Measurements from ENCODE around the gene KLHDC10. TPM values are rescaled to one million over a fixed set of nuclear protein-coding genes. Genes with fewer than 3 reads are reported as not detected.
A peak's percentile ranks its signal among the peaks of the same experiment; 100 is the strongest.
"Not testable (repeated sequence)": the region's sequence is repeated elsewhere in the genome, so short reads cannot be mapped to it uniquely, and the experiment has no call there.

The KLHDC10 gene
- total and polyA plus RNA-seq, 2 donors (not counting 3 experiments of a cell fraction or from before 2014, with no cell fraction given) = 14.9 to 31.3 TPM

DNA sequence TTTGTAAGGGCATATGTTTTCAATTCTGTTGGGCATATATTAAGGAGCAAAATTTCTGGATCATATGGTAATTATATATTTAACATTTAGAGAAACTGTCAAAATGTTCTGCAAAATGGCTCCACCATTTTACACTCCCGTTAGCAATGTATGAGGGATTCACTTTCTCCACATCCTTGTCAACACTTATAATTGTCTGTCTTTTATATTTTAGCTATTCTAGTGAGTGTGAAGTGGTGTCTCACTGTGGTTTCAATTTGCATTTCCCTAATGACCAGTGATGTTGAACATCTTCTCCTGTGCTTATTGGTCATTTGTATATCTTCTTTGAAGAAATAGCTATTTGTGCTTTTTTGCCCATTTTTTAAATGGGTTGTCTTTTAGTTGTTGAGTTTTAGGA lies 8.1 kb upstream of the KLHDC10 start:
- intact Hi-C loops (cut with micrococcal nuclease) = loop anchor here (2.0 kb wide), 1 partner anchor 661 kb away; no protein-coding TSS in a partner anchor
- Histone ChIP-seq H4K20me1 (replicated peaks; ENCODE audit: control insufficient read depth, extremely low read depth, insufficient read depth, low read length) (no peaks in the 10 kb centered on the region), H3K79me2 (ENCODE audit: control insufficient read depth, insufficient read depth, low read length) (no peaks in the 10 kb centered on the region), H3K9ac (replicated peaks; ENCODE audit: extremely low read depth, insufficient read depth, low read length) (no peak overlapping the region), H3K4me1 (ENCODE audit: control insufficient read depth, extremely low read depth, insufficient read depth, low read length) (peaks cover 8% of the 10 kb centered on the region), H3K9me3 (replicated peaks; ENCODE audit: control insufficient read depth, insufficient read depth, low read length) (no peaks in the 10 kb centered on the region), H3K4me2 (ENCODE audit: insufficient read depth, low read length) (no peak overlapping the region), H3K4me3 (replicated peaks in 1 of 3; ENCODE audit: insufficient read depth in 1 of 3, low read depth in 1 of 3, low read length in 3 of 3) (no peak overlapping the region), H3K27me3 (ENCODE audit: control insufficient read depth in 2 of 2, insufficient read depth in 2 of 2, low read length in 2 of 2) (no peaks in the 10 kb centered on the region), H3K27ac (ENCODE audit: insufficient read depth, low read depth, low read length) (no peak overlapping the region), H2AFZ (ENCODE audit: low read depth, low read length) (no peak overlapping the region), H3K9me1 (replicated peaks; ENCODE audit: control insufficient read depth, extremely low read depth, insufficient read depth, low read length) (no peaks in the 10 kb centered on the region), H3K36me3 (ENCODE audit: control insufficient read depth in 2 of 2, extremely low read depth in 1 of 2, insufficient read depth in 2 of 2, low read length in 2 of 2) (no peaks in the 10 kb centered on the region)
- no TSS peak for BruUV-seq (replicated peaks)
- TF ChIP-seq EZH2 (IDR thresholded peaks at IDR 0.05; ENCODE audit: borderline replicate concordance, low read depth, low read length, severe bottlenecking) = no peak
- no peak for TF ChIP-seq POLR2A (IDR thresholded peaks at IDR 0.05; ENCODE audit: low read depth, low read length)
- dilution Hi-C loops (cut with MboI; ENCODE audit: extremely low pct_ligation_motif_present, low sequenced_read_pairs) = no loop called here
- DNase-seq (ENCODE audit: low read depth, low spot score) (no peak), FAIRE-seq (no peak)
- POLR2A ChIA-PET = no interaction called here
- CTCF ChIA-PET = interaction anchor here (0.9 to 3.3 kb wide), 13 partner anchors 10 to 770 kb away, joined by 3 to 33 read pairs (median 7); no protein-coding TSS in a partner anchor

DNA sequence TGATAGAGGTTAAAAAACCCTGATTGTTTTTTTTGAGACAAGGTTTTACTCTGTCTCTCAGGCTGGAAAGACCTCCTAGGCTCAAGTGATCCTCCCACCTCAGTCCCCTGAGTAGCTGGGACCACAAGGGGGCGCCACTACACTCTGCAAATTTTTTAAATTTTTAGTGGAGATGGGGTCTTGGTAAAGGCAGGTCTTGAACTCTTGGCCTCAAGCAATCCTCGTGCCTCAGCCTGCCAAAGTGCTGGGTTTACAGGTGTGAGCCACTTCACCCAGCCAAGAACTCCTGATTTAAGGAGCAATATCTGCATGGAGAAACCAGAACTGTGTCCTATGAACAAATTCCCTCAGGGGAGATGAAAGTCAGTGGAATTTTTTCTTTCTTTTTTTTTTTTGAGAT lies 7.3 kb upstream of the KLHDC10 start:
- Histone ChIP-seq H3K27me3 (ENCODE audit: control insufficient read depth in 2 of 2, insufficient read depth in 2 of 2, low read length in 2 of 2) (no peaks in the 10 kb centered on the region), H2AFZ (ENCODE audit: low read depth, low read length) (no peak overlapping the region), H3K4me2 (ENCODE audit: insufficient read depth, low read length) (no peak overlapping the region), H3K79me2 (ENCODE audit: control insufficient read depth, insufficient read depth, low read length) (no peaks in the 10 kb centered on the region), H3K9me1 (replicated peaks; ENCODE audit: control insufficient read depth, extremely low read depth, insufficient read depth, low read length) (no peaks in the 10 kb centered on the region), H3K4me3 (replicated peaks in 1 of 3; ENCODE audit: insufficient read depth in 1 of 3, low read depth in 1 of 3, low read length in 3 of 3) (no peak overlapping the region), H4K20me1 (replicated peaks; ENCODE audit: control insufficient read depth, extremely low read depth, insufficient read depth, low read length) (no peaks in the 10 kb centered on the region), H3K9ac (replicated peaks; ENCODE audit: extremely low read depth, insufficient read depth, low read length) (no peak overlapping the region), H3K36me3 (ENCODE audit: control insufficient read depth in 2 of 2, extremely low read depth in 1 of 2, insufficient read depth in 2 of 2, low read length in 2 of 2) (no peaks in the 10 kb centered on the region), H3K4me1 (ENCODE audit: control insufficient read depth, extremely low read depth, insufficient read depth, low read length) (peaks cover 8% of the 10 kb centered on the region), H3K27ac (ENCODE audit: insufficient read depth, low read depth, low read length) (no peak overlapping the region), H3K9me3 (replicated peaks; ENCODE audit: control insufficient read depth, insufficient read depth, low read length) (no peaks in the 10 kb centered on the region)
- BruUV-seq (replicated peaks) = no TSS peak
- POLR2A ChIA-PET = no interaction called here
- dilution Hi-C loops (cut with MboI; ENCODE audit: extremely low pct_ligation_motif_present, low sequenced_read_pairs) (no loop called here), intact Hi-C loops (cut with micrococcal nuclease) (loop anchor here (1.0 to 2.0 kb wide), 3 partner anchors 660 to 769 kb away; no protein-coding TSS in a partner anchor)
- FAIRE-seq (peak; percentile 83), DNase-seq (ENCODE audit: low read depth, low spot score) (peak; percentile 48)
- CTCF ChIA-PET = interaction anchor here (0.7 to 3.3 kb wide), 17 partner anchors 9 to 769 kb away, joined by 3 to 33 read pairs (median 4); no protein-coding TSS in a partner anchor
- TF ChIP-seq EZH2 (IDR thresholded peaks at IDR 0.05; ENCODE audit: borderline replicate concordance, low read depth, low read length, severe bottlenecking) (no peak), JUN (IDR thresholded peaks at IDR 0.05; ENCODE audit: borderline replicate concordance, insufficient read depth, insufficient read length, low read depth) (no peak), FOS (IDR thresholded peaks at IDR 0.05; ENCODE audit: borderline replicate concordance, insufficient read depth, low read length) (no peak), POLR2AphosphoS5 (IDR thresholded peaks at IDR 0.05; ENCODE audit: insufficient read depth, low read depth, low read length) (no peak), GATA2 (IDR thresholded peaks at IDR 0.05; ENCODE audit: insufficient read depth, insufficient read length, low read depth, low read length) (no peak), MYC (IDR thresholded peaks at IDR 0.05; ENCODE audit: low read depth, low read length) (no peak)
- TF ChIP-seq, protein P1, sequence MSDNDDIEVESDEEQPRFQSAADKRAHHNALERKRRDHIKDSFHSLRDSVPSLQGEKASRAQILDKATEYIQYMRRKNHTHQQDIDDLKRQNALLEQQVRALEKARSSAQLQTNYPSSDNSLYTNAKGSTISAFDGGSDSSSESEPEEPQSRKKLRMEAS (IDR thresholded peaks at IDR 0.05; ENCODE audit: insufficient read depth, insufficient read length) = no peak
- TF ChIP-seq, protein P2, sequence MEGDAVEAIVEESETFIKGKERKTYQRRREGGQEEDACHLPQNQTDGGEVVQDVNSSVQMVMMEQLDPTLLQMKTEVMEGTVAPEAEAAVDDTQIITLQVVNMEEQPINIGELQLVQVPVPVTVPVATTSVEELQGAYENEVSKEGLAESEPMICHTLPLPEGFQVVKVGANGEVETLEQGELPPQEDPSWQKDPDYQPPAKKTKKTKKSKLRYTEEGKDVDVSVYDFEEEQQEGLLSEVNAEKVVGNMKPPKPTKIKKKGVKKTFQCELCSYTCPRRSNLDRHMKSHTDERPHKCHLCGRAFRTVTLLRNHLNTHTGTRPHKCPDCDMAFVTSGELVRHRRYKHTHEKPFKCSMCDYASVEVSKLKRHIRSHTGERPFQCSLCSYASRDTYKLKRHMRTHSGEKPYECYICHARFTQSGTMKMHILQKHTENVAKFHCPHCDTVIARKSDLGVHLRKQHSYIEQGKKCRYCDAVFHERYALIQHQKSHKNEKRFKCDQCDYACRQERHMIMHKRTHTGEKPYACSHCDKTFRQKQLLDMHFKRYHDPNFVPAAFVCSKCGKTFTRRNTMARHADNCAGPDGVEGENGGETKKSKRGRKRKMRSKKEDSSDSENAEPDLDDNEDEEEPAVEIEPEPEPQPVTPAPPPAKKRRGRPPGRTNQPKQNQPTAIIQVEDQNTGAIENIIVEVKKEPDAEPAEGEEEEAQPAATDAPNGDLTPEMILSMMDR (IDR thresholded peaks at IDR 0.05; ENCODE audit: extremely low read depth in 1 of 2, insufficient read depth in 1 of 2, low read depth in 1 of 2, low read length in 2 of 2) = peak; percentile 78 to 86

DNA sequence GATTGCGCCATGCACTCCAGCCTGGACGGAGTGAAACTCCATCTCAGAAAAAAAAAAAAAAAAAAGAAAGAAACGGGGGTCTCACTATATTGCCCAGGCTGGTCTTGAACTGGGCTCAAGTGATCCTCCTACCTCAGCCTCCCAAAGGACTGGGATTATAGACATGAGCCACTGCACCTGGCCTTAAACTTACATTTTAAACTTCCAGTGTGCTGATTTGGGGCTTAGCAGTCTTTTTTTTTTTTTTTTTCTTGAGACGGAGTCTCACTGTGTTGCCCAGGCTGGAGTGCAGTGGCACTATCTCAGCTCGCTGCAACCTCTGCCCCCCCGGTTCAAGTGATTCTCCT lies 5.8 kb upstream of the KLHDC10 start:
- H3K4me1 ChIP-seq (ENCODE audit: control insufficient read depth, extremely low read depth, insufficient read depth, low read length); H3K27me3 ChIP-seq (ENCODE audit: control insufficient read depth in 2 of 2, insufficient read depth in 2 of 2, low read length in 2 of 2); BruUV-seq (replicated peaks); H3K79me2 ChIP-seq (ENCODE audit: control insufficient read depth, insufficient read depth, low read length); H4K20me1 ChIP-seq (replicated peaks; ENCODE audit: control insufficient read depth, extremely low read depth, insufficient read depth, low read length); H3K4me2 ChIP-seq (ENCODE audit: insufficient read depth, low read length); DNase-seq (ENCODE audit: low read depth, low spot score); H2AFZ ChIP-seq (ENCODE audit: low read depth, low read length); FAIRE-seq; H3K9me1 ChIP-seq (replicated peaks; ENCODE audit: control insufficient read depth, extremely low read depth, insufficient read depth, low read length); intact Hi-C loops (cut with micrococcal nuclease); H3K27ac ChIP-seq (ENCODE audit: insufficient read depth, low read depth, low read length); H3K9ac ChIP-seq (replicated peaks; ENCODE audit: extremely low read depth, insufficient read depth, low read length); POLR2A ChIA-PET; H3K4me3 ChIP-seq (replicated peaks in 1 of 3; ENCODE audit: insufficient read depth in 1 of 3, low read depth in 1 of 3, low read length in 3 of 3); dilution Hi-C loops (cut with MboI; ENCODE audit: extremely low pct_ligation_motif_present, low sequenced_read_pairs); H3K36me3 ChIP-seq (ENCODE audit: control insufficient read depth in 2 of 2, extremely low read depth in 1 of 2, insufficient read depth in 2 of 2, low read length in 2 of 2); H3K9me3 ChIP-seq (replicated peaks; ENCODE audit: control insufficient read depth, insufficient read depth, low read length): not testable (repeated sequence)
- CTCF ChIA-PET = interaction anchor here (0.6 to 3.3 kb wide), 3 partner anchors 17 to 693 kb away, joined by 3 to 33 read pairs (median 9); no protein-coding TSS in a partner anchor

All from endothelial cell of umbilical vein (primary cell).